Effector memory CD8-positive, alpha-beta T cell (primary cell): ENCODE results near the gene DCDC1.

Source experiments
- ATAC-seq: fragments of 150-1000 bp; cut with Tn5 transposase; replicated peaks from 2 replicates; pipeline ENCODE4 v1.10.0; 2021; ENCODE audit warnings: mild to moderate bottlenecking, moderate library complexity
- DNase-seq, 3 experiments: peaks; one replicate each; pipeline ENCODE4 v3.0.0; 2021
- H3K27ac Mint-ChIP-seq, 2 donors: one replicate each; pipeline ENCODE4 v1.8.0; 2022; ENCODE audit warnings: mild to moderate bottlenecking in 2 of 2, mixed read lengths in 2 of 2, moderate library complexity in 2 of 2
- H3K27me3 Mint-ChIP-seq, 2 donors: one replicate each; pipeline ENCODE4 v1.8.0; 2022; ENCODE audit warnings: mixed read lengths in 2 of 2
- H3K36me3 Mint-ChIP-seq: one replicate; pipeline ENCODE4 v1.8.0; 2022; ENCODE audit warnings: mild to moderate bottlenecking, moderate library complexity, mixed read lengths; ENCODE audit not compliant: insufficient read depth
- H3K4me1 Mint-ChIP-seq, 2 donors: one replicate each; pipeline ENCODE4 v1.8.0; 2022; ENCODE audit warnings: low read depth in 2 of 2, mixed read lengths in 2 of 2
- H3K4me3 Mint-ChIP-seq, 2 donors: one replicate each; pipeline ENCODE4 v1.8.0; 2022; ENCODE audit warnings: mild to moderate bottlenecking in 2 of 2, mixed read lengths in 2 of 2, moderate library complexity in 2 of 2
- H3K9me3 Mint-ChIP-seq, 2 donors: one replicate each; pipeline ENCODE4 v1.8.0; 2022; ENCODE audit warnings: mixed read lengths in 2 of 2
- total RNA-seq, 9 experiments: gene quantifications; one replicate each; lab custom pipeline; 2026; lab: John Stamatoyannopoulos, UW

DCDC1 gene
- 0 to 1.3 (median 0.23) reads per million in 9 experiments for total RNA-seq

GRCh38 chr11:31369348-31370329 lies at the start of gene DCDC1, which contains the start of gene DNAJC24:
Gene DCDC1, minus strand, starts transcription at chr11:31369739. Its CDS starts 41,459 bp downstream, at chr11:31328280.
Gene DNAJC24, plus strand, starts transcription at chr11:31369860. Its CDS starts 889 bp downstream, at chr11:31370749.
- Mint-ChIP-seq H3K9me3 (no peaks in the 10 kb centered on the region), H3K4me1 (peaks cover 19 to 31% of the 10 kb centered on the region in 2 donors), H3K4me3 (peak within 1 kb of the TSS; percentile 90 to 93), H3K36me3 (peaks cover 12% of the 10 kb centered on the region), H3K27ac (peak within 1 kb of the TSS; percentile 92 to 96), H3K27me3 (peaks cover 6 to 10% of the 10 kb centered on the region in 2 donors)
- ATAC-seq, result peak; percentile 96
- peak; percentile 91 to 92 (median 92) for DNase-seq

- peaks cover 3% of the 10 kb centered on the region for H3K36me3 Mint-ChIP-seq
- no peaks in the 10 kb centered on the region for H3K4me1 Mint-ChIP-seq
- no peak overlapping the region for H3K4me3 Mint-ChIP-seq
- H3K9me3 Mint-ChIP-seq, result no peaks in the 10 kb centered on the region
- H3K27me3 Mint-ChIP-seq, result no peaks in the 10 kb centered on the region
- DNase-seq (no peak), ATAC-seq (no peak)
- no peak overlapping the region for H3K27ac Mint-ChIP-seq
Observed at GRCh38 chr11:31419138-31419537, 49.6 kb upstream of the DCDC1 start.

- Mint-ChIP-seq H3K27me3 (no peaks in the 10 kb centered on the region), H3K4me3 (no peak overlapping the region), H3K36me3 (peaks cover 2% of the 10 kb centered on the region), H3K9me3 (no peaks in the 10 kb centered on the region), H3K4me1 (no peaks in the 10 kb centered on the region), H3K27ac (no peak overlapping the region)
- ATAC-seq (no peak), DNase-seq (no peak)
Observed at GRCh38 chr11:31417816-31418215, 48.3 kb upstream of the DCDC1 start.

GRCh38 chr11:31417357-31417756 lies 47.8 kb upstream of the DCDC1 start:
- Mint-ChIP-seq H3K4me1 (peaks cover 0 to 2% of the 10 kb centered on the region in 2 donors), H3K9me3 (no peaks in the 10 kb centered on the region), H3K4me3 (no peak overlapping the region), H3K36me3 (no peaks in the 10 kb centered on the region), H3K27ac (no peak overlapping the region), H3K27me3 (no peaks in the 10 kb centered on the region)
- DNase-seq (no peak), ATAC-seq (no peak)

GRCh38 chr11:31415435-31415834 lies 45.9 kb upstream of the DCDC1 start:
- Mint-ChIP-seq H3K27me3 (no peaks in the 10 kb centered on the region), H3K9me3 (no peaks in the 10 kb centered on the region), H3K36me3 (no peaks in the 10 kb centered on the region), H3K4me1 (peaks cover 0 to 2% of the 10 kb centered on the region in 2 donors), H3K27ac (no peak overlapping the region), H3K4me3 (no peak overlapping the region)
- no peak for DNase-seq
- ATAC-seq, result no peak

- no peaks in the 10 kb centered on the region for H3K36me3 Mint-ChIP-seq
- H3K27me3 Mint-ChIP-seq, result no peaks in the 10 kb centered on the region
- no peak overlapping the region for H3K4me3 Mint-ChIP-seq
- no peak for ATAC-seq
- no peak for DNase-seq
- peaks cover 0 to 2% of the 10 kb centered on the region in 2 donors for H3K4me1 Mint-ChIP-seq
- H3K27ac Mint-ChIP-seq, result no peak overlapping the region
- H3K9me3 Mint-ChIP-seq, result no peaks in the 10 kb centered on the region
Observed at GRCh38 chr11:31414338-31414737, 44.8 kb upstream of the DCDC1 start.

- DNase-seq (no peak), ATAC-seq (no peak)
- Mint-ChIP-seq H3K9me3 (no peaks in the 10 kb centered on the region), H3K27me3 (no peaks in the 10 kb centered on the region), H3K4me1 (peaks cover 0 to 2% of the 10 kb centered on the region in 2 donors), H3K27ac (no peak overlapping the region), H3K4me3 (no peak overlapping the region), H3K36me3 (no peaks in the 10 kb centered on the region)
Observed at GRCh38 chr11:31412946-31413345, 43.4 kb upstream of the DCDC1 start.

- Mint-ChIP-seq H3K36me3 (no peaks in the 10 kb centered on the region), H3K27ac (no peak overlapping the region), H3K27me3 (no peaks in the 10 kb centered on the region), H3K9me3 (no peaks in the 10 kb centered on the region), H3K4me1 (peaks cover 0 to 5% of the 10 kb centered on the region in 2 donors), H3K4me3 (no peak overlapping the region)
- ATAC-seq (no peak), DNase-seq (no peak)
Observed at GRCh38 chr11:31408201-31408600, 38.7 kb upstream of the DCDC1 start.

GRCh38 chr11:31404614-31405013 lies 35.1 kb upstream of the DCDC1 start:
- no peaks in the 10 kb centered on the region for H3K36me3 Mint-ChIP-seq
- H3K4me1 Mint-ChIP-seq, result peaks cover 0 to 3% of the 10 kb centered on the region in 2 donors
- no peak for DNase-seq
- ATAC-seq, result no peak
- H3K27ac Mint-ChIP-seq, result no peak overlapping the region
- no peaks in the 10 kb centered on the region for H3K9me3 Mint-ChIP-seq
- no peaks in the 10 kb centered on the region for H3K27me3 Mint-ChIP-seq
- H3K4me3 Mint-ChIP-seq, result no peak overlapping the region

- Mint-ChIP-seq H3K4me3 (no peak overlapping the region), H3K27ac (no peak overlapping the region), H3K36me3 (no peaks in the 10 kb centered on the region), H3K9me3 (no peaks in the 10 kb centered on the region), H3K27me3 (no peaks in the 10 kb centered on the region), H3K4me1 (no peaks in the 10 kb centered on the region)
- ATAC-seq (no peak), DNase-seq (no peak)
Observed at GRCh38 chr11:31397239-31397834, 27.8 kb upstream of the DCDC1 start.

- DNase-seq, result no peak
- H3K4me1 Mint-ChIP-seq, result peaks cover 12 to 13% of the 10 kb centered on the region in 2 donors
- H3K9me3 Mint-ChIP-seq, result no peaks in the 10 kb centered on the region
- no peaks in the 10 kb centered on the region for H3K27me3 Mint-ChIP-seq
- no peak overlapping the region for H3K4me3 Mint-ChIP-seq
- peaks cover 4% of the 10 kb centered on the region for H3K36me3 Mint-ChIP-seq
- no peak for ATAC-seq
- no peak overlapping the region for H3K27ac Mint-ChIP-seq
Observed at GRCh38 chr11:31387379-31387778, 17.8 kb upstream of the DCDC1 start.

- no peak overlapping the region for H3K4me3 Mint-ChIP-seq
- DNase-seq (no peak), ATAC-seq (no peak)
- H3K4me1 Mint-ChIP-seq, result peaks cover 16 to 21% of the 10 kb centered on the region in 2 donors
- H3K27ac Mint-ChIP-seq, result no peak overlapping the region
- H3K9me3 Mint-ChIP-seq, result no peaks in the 10 kb centered on the region
- peaks cover 4% of the 10 kb centered on the region for H3K36me3 Mint-ChIP-seq
- H3K27me3 Mint-ChIP-seq, result no peaks in the 10 kb centered on the region
Observed at GRCh38 chr11:31383116-31383515, 13.6 kb upstream of the DCDC1 start.

- Mint-ChIP-seq H3K27ac (peak overlapping the region in 1 of 2 donors; percentile 32), H3K9me3 (no peaks in the 10 kb centered on the region), H3K4me1 (peaks cover 14 to 34% of the 10 kb centered on the region in 2 donors), H3K27me3 (no peaks in the 10 kb centered on the region), H3K4me3 (no peak overlapping the region), H3K36me3 (peaks cover 8% of the 10 kb centered on the region)
- ATAC-seq, result no peak
- no peak for DNase-seq
Observed at GRCh38 chr11:31375879-31376278, 6.3 kb upstream of the DCDC1 start.
